Esophagus muscularis mucosa (tissue), 4 donors: ENCODE results near the gene MRC2. TPM values are rescaled to one million over a fixed set of nuclear protein-coding genes. Genes with fewer than 3 reads are reported as not detected.

Experiments
- DNase-seq: peaks from one replicate; pipeline ENCODE4 v3.0.0-alpha.2; 2017; ENCODE audit errors: extremely low spot score
- H3K27ac ChIP-seq, 4 donors: fragments of 200-600 bp; sonication (generic); replicated peaks in 1 of 4; 1 replicate in 3 of 4; 2 replicates in 1 of 4; pipeline ENCODE4 v1.5.1; 2016 to 2019; ENCODE audit warnings: mild to moderate bottlenecking in 1 of 4
- H3K27me3 ChIP-seq, 4 donors: fragments of 200-600 bp; sonication (generic); one replicate each; pipeline versions ENCODE4 v1.5.1 to v1.6.0; 2016 to 2019
- H3K36me3 ChIP-seq, 4 donors: fragments of 200-600 bp; sonication (generic); one replicate each; pipeline ENCODE4 v1.5.1; 2016 to 2019
- H3K4me1 ChIP-seq, 4 donors: fragments of 200-600 bp; sonication (generic); one replicate each; pipeline ENCODE4 v1.5.1; 2016 to 2019
- H3K4me3 ChIP-seq, 4 donors: fragments of 200-600 bp; sonication (generic); 1 replicate in 2 of 4; 2 replicates in 2 of 4; pipeline ENCODE4 v1.5.1; 2016 to 2019; ENCODE audit warnings: mild to moderate bottlenecking in 4 of 4, moderate library complexity in 1 of 4
- H3K9me3 ChIP-seq, 4 donors: fragments of 200-600 bp; sonication (generic); 1 replicate in 3 of 4; 2 replicates in 1 of 4; pipeline ENCODE4 v1.5.1; 2016 to 2019
- EP300 ChIP-seq: sonication (generic); formaldehyde crosslinking; IDR thresholded peaks from one replicate; pipeline ENCODE4 v1.6.1; 2017; ENCODE audit warnings: antibody characterized with exemption
- POLR2A ChIP-seq: fragments of 450-650 bp; IDR thresholded peaks from one replicate; pipeline ENCODE4 v1.6.1; 2017; ENCODE audit warnings: antibody characterized with exemption, moderate library complexity, mild to moderate bottlenecking, low read depth
- POLR2AphosphoS5 ChIP-seq, 2 donors: sonication (generic); formaldehyde crosslinking; IDR thresholded peaks; one replicate each; pipeline ENCODE4 v1.6.1; 2017; ENCODE audit warnings: antibody characterized with exemption in 2 of 2
- WGBS: methylation state at CpG from one replicate; pipeline ENCODE4 v1.1.5; 2018; 5-methylcytosine and 5-hydroxymethylcytosine counted together
- intact Hi-C: fragments of 100-400 bp; cut with DNase I; formaldehyde crosslinking; loops from one replicate; pipeline ENCODE4 v1.15.1; 2023
- total RNA-seq, 4 donors: library from RNA; depleted of rRNA; stranded (reverse); fragments of >200 nt; gene quantifications; one replicate each; pipeline versions ENCODE4 v1.1.0 to v1.2.1, GENCODE V29; 2016
- TF ChIP-seq, protein P1 (sequence below), 3 experiments: fragments of 200-600 bp in 2 of 3; fragments of 450-650 bp in 1 of 3; sonication (generic) in 2 of 3; IDR thresholded peaks; one replicate each; pipeline ENCODE4 v1.5.1; 2017 to 2019; ENCODE audit warnings: antibody characterized with exemption in 3 of 3, mild to moderate bottlenecking in 2 of 3, moderate library complexity in 1 of 3

Gene MRC2
- total RNA-seq, 4 donors from 2014 or later: 31.0 to 57.7 (median 40.4) TPM

DNA sequence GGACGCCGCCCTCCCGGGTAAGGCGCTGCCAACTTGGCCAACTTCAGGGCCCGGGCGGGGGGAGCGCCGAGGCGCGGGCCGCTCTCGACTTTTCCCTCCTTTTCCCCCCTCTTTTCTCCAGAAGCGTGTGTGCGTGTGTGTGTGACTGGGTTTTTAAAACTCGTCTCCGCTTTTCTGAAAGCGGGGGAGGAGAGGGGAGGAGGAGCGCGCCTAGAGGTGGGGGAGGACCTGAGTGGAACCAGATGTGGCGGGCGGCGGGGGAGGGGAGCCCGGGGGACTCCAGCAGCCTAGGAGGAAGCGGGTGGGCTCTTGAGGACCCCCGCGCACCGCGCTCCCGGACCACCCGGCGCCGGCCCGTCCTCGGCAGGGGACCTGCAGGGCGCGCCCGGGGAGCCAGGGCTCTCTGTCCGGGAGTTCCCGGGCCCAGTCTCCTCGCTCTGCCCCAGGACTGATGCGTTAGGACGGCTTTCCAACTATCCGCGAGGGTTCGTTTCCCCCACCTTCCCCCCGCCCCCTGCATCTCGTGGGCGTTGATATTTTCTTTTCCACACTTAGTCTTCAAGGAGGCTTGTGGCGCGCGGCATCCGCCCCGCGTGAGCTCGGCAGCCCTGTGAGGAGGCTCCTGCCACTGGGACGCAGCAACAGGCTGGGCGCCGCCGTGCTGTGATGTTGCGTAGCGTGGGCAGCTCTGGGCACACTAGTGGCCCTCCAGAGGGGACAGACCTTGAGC lies 599 bp downstream of the MRC2 start:
- Histone ChIP-seq H3K9me3 (no peaks in the 10 kb centered on the region), H3K27ac (peak overlapping the region; percentile 81 to 87 (median 83)), H3K36me3 (peaks cover 0 to 4% (median 2%) of the 10 kb centered on the region in 4 donors), H3K27me3 (peaks cover 0 to 59% (median 10%) of the 10 kb centered on the region in 4 donors), H3K4me3 (peak overlapping the region; percentile 60 to 65 (median 63)), H3K4me1 (peaks cover 17 to 47% (median 36%) of the 10 kb centered on the region in 4 donors)
- no peak for DNase-seq
- 1% methylated on average over 40 of the region's 61 CpGs for WGBS
- intact Hi-C loops: no loop called here
- TF ChIP-seq EP300 (no peak), POLR2AphosphoS5 (IDR thresholded peaks at IDR 0.05) (peak in 1 of 2 donors; percentile 36), POLR2A (no peak)
- TF ChIP-seq, protein P1, sequence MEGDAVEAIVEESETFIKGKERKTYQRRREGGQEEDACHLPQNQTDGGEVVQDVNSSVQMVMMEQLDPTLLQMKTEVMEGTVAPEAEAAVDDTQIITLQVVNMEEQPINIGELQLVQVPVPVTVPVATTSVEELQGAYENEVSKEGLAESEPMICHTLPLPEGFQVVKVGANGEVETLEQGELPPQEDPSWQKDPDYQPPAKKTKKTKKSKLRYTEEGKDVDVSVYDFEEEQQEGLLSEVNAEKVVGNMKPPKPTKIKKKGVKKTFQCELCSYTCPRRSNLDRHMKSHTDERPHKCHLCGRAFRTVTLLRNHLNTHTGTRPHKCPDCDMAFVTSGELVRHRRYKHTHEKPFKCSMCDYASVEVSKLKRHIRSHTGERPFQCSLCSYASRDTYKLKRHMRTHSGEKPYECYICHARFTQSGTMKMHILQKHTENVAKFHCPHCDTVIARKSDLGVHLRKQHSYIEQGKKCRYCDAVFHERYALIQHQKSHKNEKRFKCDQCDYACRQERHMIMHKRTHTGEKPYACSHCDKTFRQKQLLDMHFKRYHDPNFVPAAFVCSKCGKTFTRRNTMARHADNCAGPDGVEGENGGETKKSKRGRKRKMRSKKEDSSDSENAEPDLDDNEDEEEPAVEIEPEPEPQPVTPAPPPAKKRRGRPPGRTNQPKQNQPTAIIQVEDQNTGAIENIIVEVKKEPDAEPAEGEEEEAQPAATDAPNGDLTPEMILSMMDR (IDR thresholded peaks at IDR 0.05): no peak

DNA sequence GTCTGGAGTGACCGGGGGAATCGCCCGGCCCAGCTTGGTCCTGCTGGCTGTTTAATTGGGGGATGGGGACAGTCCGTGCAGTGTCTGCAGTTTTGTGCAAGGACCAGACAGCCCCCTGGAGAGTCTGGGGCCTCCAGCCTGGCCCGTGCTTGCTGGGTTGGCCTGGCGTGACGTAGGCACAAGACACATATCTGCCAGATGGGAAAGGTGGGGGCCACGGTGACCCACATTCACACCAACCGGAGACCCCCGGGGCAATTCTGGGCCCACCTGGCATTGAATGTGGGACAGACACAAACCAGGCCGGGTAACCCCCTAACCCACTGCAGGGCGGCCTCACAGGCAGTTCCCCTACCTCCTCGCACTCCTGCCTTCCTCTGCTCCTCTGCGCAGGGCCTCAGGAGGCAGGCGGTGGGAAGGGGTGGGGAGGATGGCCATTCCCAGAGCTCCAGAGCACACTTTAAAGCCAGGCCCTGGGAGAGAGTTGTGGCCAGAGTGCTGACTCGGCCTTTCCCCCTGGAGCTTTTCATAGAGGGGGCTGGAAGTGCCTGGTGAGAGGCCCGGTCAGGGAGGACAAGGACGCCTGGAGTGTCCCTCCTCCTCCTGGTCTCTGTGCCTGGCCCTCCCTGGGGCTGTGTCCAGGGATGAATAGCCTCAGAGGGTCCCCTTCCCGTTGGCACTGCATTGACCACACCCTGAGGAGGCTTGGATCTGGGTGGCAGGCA lies 1.5 kb downstream of the MRC2 start:
- Histone ChIP-seq H3K27me3 (peaks cover 0 to 59% (median 10%) of the 10 kb centered on the region in 4 donors), H3K27ac (peak overlapping the region; percentile 81 to 87 (median 83)), H3K9me3 (no peaks in the 10 kb centered on the region), H3K36me3 (no peaks in the 10 kb centered on the region), H3K4me1 (peaks cover 17 to 47% (median 36%) of the 10 kb centered on the region in 4 donors), H3K4me3 (peak overlapping the region; percentile 60 to 65 (median 63))
- no peak for DNase-seq
- WGBS: 48% methylated on average over 7 of the region's 19 CpGs
- TF ChIP-seq POLR2A (no peak), EP300 (no peak), POLR2AphosphoS5 (IDR thresholded peaks at IDR 0.05) (no peak)
- TF ChIP-seq, protein P1 (IDR thresholded peaks at IDR 0.05): no peak
- intact Hi-C loops: no loop called here

DNA sequence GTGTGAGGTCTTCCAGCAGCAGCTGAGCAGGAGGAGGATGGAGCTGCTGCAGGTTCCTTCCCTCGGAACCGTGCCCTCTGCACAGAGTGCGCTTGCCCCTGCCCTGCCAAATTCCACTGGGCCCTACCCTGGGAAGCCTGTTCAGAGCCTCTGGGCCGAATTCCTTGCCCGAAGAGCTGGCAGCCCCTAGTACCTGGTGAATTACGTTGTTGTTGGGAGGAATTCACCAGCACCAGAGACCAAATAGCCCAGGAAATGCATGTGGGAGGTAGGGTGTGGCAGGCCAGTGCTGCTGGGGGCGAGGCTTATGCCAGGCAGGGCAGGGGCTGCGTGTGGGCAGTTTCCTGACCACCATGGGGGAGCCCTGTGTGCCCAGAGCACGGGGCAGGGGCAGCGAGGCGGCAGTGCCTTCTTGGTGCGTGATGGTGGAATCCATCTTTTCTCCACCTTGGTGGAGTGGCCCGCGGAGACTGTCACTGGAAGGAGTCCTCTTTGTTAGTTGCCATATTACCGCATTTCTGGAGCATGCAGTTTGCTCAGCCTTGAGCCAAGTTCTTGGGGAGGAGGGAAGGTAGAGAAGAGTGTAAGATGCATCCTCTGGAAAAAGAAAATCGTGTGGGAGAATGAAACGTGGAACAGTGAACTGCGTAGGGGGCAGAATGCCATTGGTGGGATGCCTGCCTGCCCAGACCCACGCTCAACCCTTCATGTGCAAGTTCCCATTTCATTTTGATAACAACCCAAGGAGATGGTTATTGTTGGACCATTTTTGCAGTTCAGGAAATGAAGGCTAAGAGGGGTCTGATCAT lies 2.3 kb downstream of the MRC2 start:
- Histone ChIP-seq H3K27me3 (peaks cover 0 to 59% (median 10%) of the 10 kb centered on the region in 4 donors), H3K4me1 (peaks cover 17 to 47% (median 36%) of the 10 kb centered on the region in 4 donors), H3K27ac (peak overlapping the region; percentile 81 to 87 (median 83)), H3K4me3 (peak overlapping the region; percentile 60 to 65 (median 63)), H3K9me3 (no peaks in the 10 kb centered on the region), H3K36me3 (no peaks in the 10 kb centered on the region)
- no peak for DNase-seq
- WGBS: 79% methylated on average over 12 of the region's 19 CpGs
- intact Hi-C loops: no loop called here
- TF ChIP-seq, protein P1 (IDR thresholded peaks at IDR 0.05): no peak
- TF ChIP-seq POLR2A (no peak), POLR2AphosphoS5 (IDR thresholded peaks at IDR 0.05) (no peak), EP300 (no peak)

GRCh38 chr17:62630365-62631085 lies 3.1 kb downstream of the MRC2 start:
- Histone ChIP-seq H3K9me3 (no peaks in the 10 kb centered on the region), H3K36me3 (no peaks in the 10 kb centered on the region), H3K4me1 (peaks cover 17 to 45% (median 36%) of the 10 kb centered on the region in 4 donors), H3K27me3 (peaks cover 0 to 59% (median 10%) of the 10 kb centered on the region in 4 donors), H3K27ac (no peak overlapping the region), H3K4me3 (no peak overlapping the region)
- intact Hi-C loops: no loop called here
- no peak for DNase-seq
- TF ChIP-seq POLR2AphosphoS5 (IDR thresholded peaks at IDR 0.05) (no peak), POLR2A (no peak), EP300 (no peak)
- TF ChIP-seq, protein P1 (IDR thresholded peaks at IDR 0.05): no peak
- 79% methylated on average over 8 of the region's 12 CpGs for WGBS
